ENCODE results near the gene OCIAD2. TPM values are rescaled to one million over a fixed set of nuclear protein-coding genes. Genes with fewer than 3 reads are reported as not detected.
"Not testable (repeated sequence)": the region's sequence is repeated elsewhere in the genome, so short reads cannot be mapped to it uniquely, and the experiment has no call there.

OCIAD2 gene
- polyA plus RNA-seq, 2 donors: 39.8 to 40.2 TPM

DNA sequence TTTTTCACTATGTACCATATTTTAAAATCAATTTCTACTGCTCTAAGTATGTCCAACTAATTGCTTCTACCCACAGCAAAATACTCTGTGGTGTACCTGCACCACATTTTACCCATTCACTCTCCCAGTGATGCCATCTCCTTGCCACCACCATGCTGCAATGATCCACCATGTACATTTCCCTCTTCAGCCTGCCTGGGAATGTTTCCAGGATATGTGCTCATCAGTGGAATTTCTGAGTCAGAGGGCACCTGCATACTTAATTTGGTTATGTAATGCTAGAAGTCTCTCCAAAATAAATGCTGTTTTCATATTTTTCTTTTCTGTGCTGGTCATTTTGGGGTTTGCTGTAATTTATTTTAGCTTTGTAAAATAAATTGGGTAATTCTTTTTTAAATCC, 33.2 kb upstream of the OCIAD2 start:
- Histone ChIP-seq H3K27ac (ENCODE audit: low read depth in 2 of 2, low read length in 1 of 2) (no peak overlapping the region), H3K36me3 (ENCODE audit: control insufficient read depth in 2 of 2, insufficient read depth in 2 of 2, low read length in 1 of 2) (no peaks in the 10 kb centered on the region), H3K9me3 (ENCODE audit: control insufficient read depth in 2 of 2, insufficient read depth in 1 of 2, low read depth in 1 of 2, low read length in 1 of 2) (peaks cover 2 to 4% of the 10 kb centered on the region in 2 donors), H3K27me3 (ENCODE audit: control insufficient read depth in 1 of 2, insufficient read depth in 2 of 2, low read length in 2 of 2) (no peaks in the 10 kb centered on the region), H3K4me1 (ENCODE audit: control insufficient read depth in 2 of 2, insufficient read depth in 2 of 2, low read length in 1 of 2) (peaks cover 0 to 3% of the 10 kb centered on the region in 2 donors), H3K4me3 (ENCODE audit: low read depth in 1 of 2, low read length in 2 of 2) (no peak overlapping the region)

DNA sequence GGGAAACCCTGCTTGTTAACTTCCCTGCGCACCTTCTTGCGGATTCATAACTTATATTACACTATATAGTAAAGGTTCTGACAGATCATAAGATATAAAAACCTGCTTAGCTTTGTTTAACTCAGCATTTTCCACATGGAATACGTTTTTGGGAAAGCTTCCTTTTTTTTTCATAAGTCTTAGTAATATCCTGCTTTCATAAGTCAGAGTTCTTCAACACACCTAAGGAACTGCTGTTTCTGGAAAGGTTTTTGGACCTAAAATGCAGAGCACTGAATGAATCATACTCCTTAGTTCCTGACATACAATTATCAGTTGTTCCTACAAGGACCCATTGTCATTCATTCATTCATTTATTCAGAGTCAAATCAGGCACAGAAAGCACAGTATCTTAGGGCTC, 32.3 kb upstream of the OCIAD2 start:
- no peaks in the 10 kb centered on the region for H3K36me3 ChIP-seq (ENCODE audit: control insufficient read depth in 2 of 2, insufficient read depth in 2 of 2, low read length in 1 of 2)
- peaks cover 2 to 4% of the 10 kb centered on the region in 2 donors for H3K9me3 ChIP-seq (ENCODE audit: control insufficient read depth in 2 of 2, insufficient read depth in 1 of 2, low read depth in 1 of 2, low read length in 1 of 2)
- no peak overlapping the region for H3K4me3 ChIP-seq (ENCODE audit: low read depth in 1 of 2, low read length in 2 of 2)
- H3K27me3 ChIP-seq (ENCODE audit: control insufficient read depth in 1 of 2, insufficient read depth in 2 of 2, low read length in 2 of 2): no peaks in the 10 kb centered on the region
- 80 to 85% methylated on average over 3 of the region's 3 CpGs for whole genome bisulfite sequencing, 2 donors
- no peak overlapping the region for H3K27ac ChIP-seq (ENCODE audit: low read depth in 2 of 2, low read length in 1 of 2)
- H3K4me1 ChIP-seq (ENCODE audit: control insufficient read depth in 2 of 2, insufficient read depth in 2 of 2, low read length in 1 of 2): no peaks in the 10 kb centered on the region

DNA sequence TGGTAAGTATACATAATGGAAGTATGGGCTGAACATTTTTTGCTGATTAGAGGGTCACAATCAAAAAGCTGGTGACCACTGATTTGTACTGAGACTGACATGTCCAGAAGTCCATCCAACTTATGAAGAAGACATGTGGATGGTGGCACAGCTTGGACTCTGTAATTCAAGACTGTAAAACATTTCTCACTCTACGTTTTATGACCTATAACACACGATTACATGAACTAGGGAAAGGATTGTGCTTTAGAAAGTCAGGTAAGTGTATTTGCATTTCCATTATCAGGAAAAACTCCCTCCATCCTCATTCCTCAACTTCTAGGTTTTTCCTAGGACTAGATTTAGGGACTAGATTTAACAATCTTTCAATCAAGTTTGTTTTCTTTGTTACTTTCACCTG, 30.5 kb upstream of the OCIAD2 start:
- H3K4me1 ChIP-seq (ENCODE audit: control insufficient read depth in 2 of 2, insufficient read depth in 2 of 2, low read length in 1 of 2): no peaks in the 10 kb centered on the region
- H3K36me3 ChIP-seq (ENCODE audit: control insufficient read depth in 2 of 2, insufficient read depth in 2 of 2, low read length in 1 of 2): no peaks in the 10 kb centered on the region
- H3K4me3 ChIP-seq (ENCODE audit: low read depth in 1 of 2, low read length in 2 of 2): no peak overlapping the region
- H3K27me3 ChIP-seq (ENCODE audit: control insufficient read depth in 1 of 2, insufficient read depth in 2 of 2, low read length in 2 of 2): no peaks in the 10 kb centered on the region
- no peak overlapping the region for H3K27ac ChIP-seq (ENCODE audit: low read depth in 2 of 2, low read length in 1 of 2)
- H3K9me3 ChIP-seq (ENCODE audit: control insufficient read depth in 2 of 2, insufficient read depth in 1 of 2, low read depth in 1 of 2, low read length in 1 of 2): peaks cover 2 to 4% of the 10 kb centered on the region in 2 donors
- 81 to 84% methylated on average over 2 of the region's 2 CpGs for WGBS, 2 donors

DNA sequence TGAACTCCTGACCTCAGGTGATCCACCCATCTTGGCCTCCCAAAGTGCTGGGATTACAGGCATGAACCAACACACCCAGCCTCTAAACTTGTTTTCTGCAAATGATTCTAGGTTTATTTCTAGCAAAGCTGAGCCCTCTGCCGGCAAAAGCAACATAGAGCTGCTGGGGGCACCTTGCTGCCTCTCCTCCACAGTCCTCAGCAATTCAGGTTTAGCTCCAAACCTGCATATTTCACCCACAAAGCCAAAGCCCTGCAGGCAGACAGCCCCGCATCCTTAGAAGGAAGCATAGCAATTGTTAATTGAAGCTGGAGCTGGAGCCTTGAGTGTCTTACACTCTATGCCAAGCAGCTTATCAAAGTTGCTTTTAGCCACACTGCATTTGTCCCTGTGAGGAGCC, 24.9 kb upstream of the OCIAD2 start:
- H3K4me3 ChIP-seq (ENCODE audit: low read depth in 1 of 2, low read length in 2 of 2): no peak overlapping the region
- no peak overlapping the region for H3K27ac ChIP-seq (ENCODE audit: low read depth in 2 of 2, low read length in 1 of 2)
- H3K4me1 ChIP-seq (ENCODE audit: control insufficient read depth in 2 of 2, insufficient read depth in 2 of 2, low read length in 1 of 2): no peaks in the 10 kb centered on the region
- no peaks in the 10 kb centered on the region for H3K9me3 ChIP-seq (ENCODE audit: control insufficient read depth in 2 of 2, insufficient read depth in 1 of 2, low read depth in 1 of 2, low read length in 1 of 2)
- H3K27me3 ChIP-seq (ENCODE audit: control insufficient read depth in 1 of 2, insufficient read depth in 2 of 2, low read length in 2 of 2): no peaks in the 10 kb centered on the region
- 76 to 87% methylated on average over 2 of the region's 2 CpGs for WGBS, 2 donors
- H3K36me3 ChIP-seq (ENCODE audit: control insufficient read depth in 2 of 2, insufficient read depth in 2 of 2, low read length in 1 of 2): no peaks in the 10 kb centered on the region

DNA sequence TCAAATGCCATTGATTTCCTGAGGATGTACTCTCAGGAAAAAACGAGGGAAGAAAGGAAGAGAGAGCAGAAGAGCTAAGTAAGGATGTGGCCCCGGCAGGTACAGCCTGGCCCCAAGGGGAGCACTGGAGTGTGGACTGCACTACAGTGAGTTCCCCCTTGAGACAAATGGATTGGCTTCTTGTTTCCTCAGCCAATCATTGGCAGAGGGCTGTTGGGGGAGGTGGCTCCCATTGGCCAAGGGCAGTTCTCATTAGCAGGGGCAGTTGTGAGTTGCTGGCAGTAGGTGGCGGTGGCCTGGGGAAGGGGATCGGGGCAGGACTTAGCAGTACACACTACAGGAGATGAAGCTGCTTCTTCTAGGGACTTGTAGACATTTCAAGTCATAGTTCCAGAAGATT, 24.1 kb upstream of the OCIAD2 start:
- Histone ChIP-seq H3K4me1 (ENCODE audit: control insufficient read depth in 2 of 2, insufficient read depth in 2 of 2, low read length in 1 of 2) (no peaks in the 10 kb centered on the region), H3K36me3 (ENCODE audit: control insufficient read depth in 2 of 2, insufficient read depth in 2 of 2, low read length in 1 of 2) (no peaks in the 10 kb centered on the region), H3K4me3 (ENCODE audit: low read depth in 1 of 2, low read length in 2 of 2) (no peak overlapping the region), H3K9me3 (ENCODE audit: control insufficient read depth in 2 of 2, insufficient read depth in 1 of 2, low read depth in 1 of 2, low read length in 1 of 2) (no peaks in the 10 kb centered on the region), H3K27ac (ENCODE audit: low read depth in 2 of 2, low read length in 1 of 2) (no peak overlapping the region), H3K27me3 (ENCODE audit: control insufficient read depth in 1 of 2, insufficient read depth in 2 of 2, low read length in 2 of 2) (no peaks in the 10 kb centered on the region)
- 87% methylated on average over 4 of the region's 4 CpGs for WGBS, 2 donors

DNA sequence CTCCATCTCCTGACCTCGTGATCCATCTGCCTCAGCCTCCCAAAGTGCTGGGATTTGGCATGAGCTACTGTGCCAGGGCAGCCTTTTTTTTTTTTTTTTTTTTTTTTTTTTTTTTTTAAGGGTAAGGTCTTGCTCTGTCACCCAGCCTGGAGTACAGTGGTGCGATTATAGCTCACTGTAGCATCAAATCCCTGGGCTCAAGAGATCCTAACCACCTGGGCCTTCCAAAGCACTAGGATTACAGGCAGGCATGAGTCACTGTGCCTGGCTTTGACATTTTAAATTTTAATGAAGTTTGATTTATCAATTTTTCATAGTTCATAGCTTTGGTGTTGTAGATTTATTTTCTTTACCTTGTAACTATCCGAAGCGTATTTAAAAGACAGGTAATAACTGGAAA, 17.8 kb upstream of the OCIAD2 start:
- H3K27ac ChIP-seq (ENCODE audit: low read depth in 2 of 2, low read length in 1 of 2): no peak overlapping the region
- no peaks in the 10 kb centered on the region for H3K36me3 ChIP-seq (ENCODE audit: control insufficient read depth in 2 of 2, insufficient read depth in 2 of 2, low read length in 1 of 2)
- 60 to 75% methylated on average over 4 of the region's 4 CpGs for WGBS, 2 donors

DNA sequence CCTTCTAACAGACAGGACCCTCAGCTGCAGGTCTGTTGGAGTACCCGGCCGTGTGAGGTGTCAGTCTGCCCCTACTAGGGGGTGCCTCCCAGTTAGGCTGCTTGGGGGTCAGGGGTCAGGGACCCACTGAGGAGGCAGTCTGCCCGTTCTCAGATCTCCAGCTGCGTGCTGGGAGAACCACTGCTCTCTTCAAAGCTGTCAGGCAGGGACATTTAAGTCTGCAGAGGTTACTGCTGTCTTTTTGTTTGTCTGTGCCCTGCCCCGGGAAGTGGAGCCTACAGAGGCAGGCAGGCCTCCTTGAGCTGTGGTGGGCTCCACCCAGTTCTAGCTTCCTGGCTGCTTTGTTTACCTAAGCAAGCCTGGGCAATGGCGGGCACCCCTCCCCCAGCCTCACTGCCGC, 16.5 kb upstream of the OCIAD2 start:
- not testable (repeated sequence) for H3K27ac ChIP-seq (ENCODE audit: low read depth in 2 of 2, low read length in 1 of 2); H3K4me3 ChIP-seq (ENCODE audit: low read depth in 1 of 2, low read length in 2 of 2); H3K27me3 ChIP-seq (ENCODE audit: control insufficient read depth in 1 of 2, insufficient read depth in 2 of 2, low read length in 2 of 2); H3K4me1 ChIP-seq (ENCODE audit: control insufficient read depth in 2 of 2, insufficient read depth in 2 of 2, low read length in 1 of 2); H3K36me3 ChIP-seq (ENCODE audit: control insufficient read depth in 2 of 2, insufficient read depth in 2 of 2, low read length in 1 of 2); H3K9me3 ChIP-seq (ENCODE audit: control insufficient read depth in 2 of 2, insufficient read depth in 1 of 2, low read depth in 1 of 2, low read length in 1 of 2)
- WGBS, 2 donors: 67% methylated on average over 3 to 6 of the region's 7 CpGs

More for the DNA sequence above, 17.8 kb upstream of the OCIAD2 start:
- Histone ChIP-seq H3K4me3 (ENCODE audit: low read depth in 1 of 2, low read length in 2 of 2) (no peak overlapping the region), H3K9me3 (ENCODE audit: control insufficient read depth in 2 of 2, insufficient read depth in 1 of 2, low read depth in 1 of 2, low read length in 1 of 2) (no peaks in the 10 kb centered on the region), H3K4me1 (ENCODE audit: control insufficient read depth in 2 of 2, insufficient read depth in 2 of 2, low read length in 1 of 2) (no peaks in the 10 kb centered on the region), H3K27me3 (ENCODE audit: control insufficient read depth in 1 of 2, insufficient read depth in 2 of 2, low read length in 2 of 2) (no peaks in the 10 kb centered on the region)

DNA sequence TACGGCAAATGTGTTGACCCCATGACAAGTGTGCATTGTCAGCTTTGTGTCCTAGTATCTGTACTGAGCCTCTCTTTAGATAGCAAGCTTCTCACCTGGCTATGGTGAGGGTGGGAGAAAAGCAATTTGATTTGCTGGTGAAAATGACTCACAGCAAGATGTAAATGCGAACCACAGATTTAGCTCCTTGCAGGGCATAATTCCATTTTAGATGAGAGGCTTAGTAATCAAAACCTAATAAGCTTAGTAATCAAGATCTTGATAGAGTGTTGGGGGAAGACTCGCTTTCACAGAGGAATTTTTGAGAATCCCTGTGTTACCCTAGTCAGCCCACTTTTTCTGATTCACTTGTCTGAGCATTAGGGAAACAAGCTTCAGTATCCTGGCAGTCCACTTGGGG, 7.7 kb upstream of the OCIAD2 start:
- peaks cover 0 to 6% of the 10 kb centered on the region in 2 donors for H3K4me1 ChIP-seq (ENCODE audit: control insufficient read depth in 2 of 2, insufficient read depth in 2 of 2, low read length in 1 of 2)
- H3K9me3 ChIP-seq (ENCODE audit: control insufficient read depth in 2 of 2, insufficient read depth in 1 of 2, low read depth in 1 of 2, low read length in 1 of 2): no peaks in the 10 kb centered on the region
- H3K4me3 ChIP-seq (ENCODE audit: low read depth in 1 of 2, low read length in 2 of 2): no peak overlapping the region
- H3K36me3 ChIP-seq (ENCODE audit: control insufficient read depth in 2 of 2, insufficient read depth in 2 of 2, low read length in 1 of 2): no peaks in the 10 kb centered on the region
- 79% methylated on average over 3 of the region's 3 CpGs for WGBS, 2 donors
- H3K27me3 ChIP-seq (ENCODE audit: control insufficient read depth in 1 of 2, insufficient read depth in 2 of 2, low read length in 2 of 2): no peaks in the 10 kb centered on the region
- H3K27ac ChIP-seq (ENCODE audit: low read depth in 2 of 2, low read length in 1 of 2): no peak overlapping the region

DNA sequence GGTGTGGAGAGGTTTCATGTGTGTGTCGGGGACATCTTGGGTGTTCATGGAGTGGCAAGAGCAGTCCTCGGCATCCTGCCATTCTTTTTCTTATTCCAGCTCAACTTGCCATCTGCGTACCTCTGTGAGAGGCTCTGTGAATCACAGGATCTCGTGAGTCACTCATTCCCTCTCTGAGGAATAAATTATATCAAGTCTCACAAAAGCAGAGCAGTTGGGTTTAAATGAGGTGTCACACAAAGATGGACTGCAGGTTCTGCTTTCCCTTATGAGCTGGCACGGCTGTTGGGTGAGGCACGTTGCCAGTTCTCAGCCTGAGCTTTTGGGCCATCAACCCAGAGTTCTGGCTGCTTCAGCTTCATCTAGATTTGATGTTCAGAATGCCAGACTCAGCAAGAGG, 6.8 kb upstream of the OCIAD2 start:
- WGBS, 2 donors: 48 to 62% methylated on average over 6 of the region's 6 CpGs
- Histone ChIP-seq H3K4me3 (ENCODE audit: low read depth in 1 of 2, low read length in 2 of 2) (no peak overlapping the region), H3K4me1 (ENCODE audit: control insufficient read depth in 2 of 2, insufficient read depth in 2 of 2, low read length in 1 of 2) (peaks cover 0 to 6% of the 10 kb centered on the region in 2 donors), H3K9me3 (ENCODE audit: control insufficient read depth in 2 of 2, insufficient read depth in 1 of 2, low read depth in 1 of 2, low read length in 1 of 2) (no peaks in the 10 kb centered on the region), H3K36me3 (ENCODE audit: control insufficient read depth in 2 of 2, insufficient read depth in 2 of 2, low read length in 1 of 2) (no peaks in the 10 kb centered on the region), H3K27ac (ENCODE audit: low read depth in 2 of 2, low read length in 1 of 2) (peak overlapping the region in 1 of 2 donors; percentile 71), H3K27me3 (ENCODE audit: control insufficient read depth in 1 of 2, insufficient read depth in 2 of 2, low read length in 2 of 2) (no peaks in the 10 kb centered on the region)

DNA sequence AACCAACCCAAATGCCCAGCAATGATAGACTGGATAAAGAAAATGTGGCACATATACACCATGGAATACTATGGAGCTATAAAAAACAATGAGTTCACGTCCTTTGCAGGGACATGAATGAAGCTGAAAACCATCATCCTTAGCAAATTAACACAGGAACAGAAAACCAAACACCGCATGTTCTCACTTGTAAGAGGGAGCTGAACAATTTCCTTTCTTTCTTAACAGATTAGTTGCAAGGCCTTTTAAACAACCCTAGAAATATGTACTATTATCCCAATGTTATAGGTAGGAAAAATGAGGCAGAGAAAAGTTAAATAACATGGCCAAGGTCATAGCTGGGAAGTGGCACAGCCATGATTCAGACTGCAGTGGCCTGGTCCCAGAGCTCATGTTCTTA, 5.8 kb upstream of the OCIAD2 start:
- Histone ChIP-seq H3K27ac (ENCODE audit: low read depth in 2 of 2, low read length in 1 of 2) (no peak overlapping the region), H3K9me3 (ENCODE audit: control insufficient read depth in 2 of 2, insufficient read depth in 1 of 2, low read depth in 1 of 2, low read length in 1 of 2) (no peaks in the 10 kb centered on the region), H3K4me1 (ENCODE audit: control insufficient read depth in 2 of 2, insufficient read depth in 2 of 2, low read length in 1 of 2) (peaks cover 0 to 10% of the 10 kb centered on the region in 2 donors), H3K27me3 (ENCODE audit: control insufficient read depth in 1 of 2, insufficient read depth in 2 of 2, low read length in 2 of 2) (no peaks in the 10 kb centered on the region), H3K36me3 (ENCODE audit: control insufficient read depth in 2 of 2, insufficient read depth in 2 of 2, low read length in 1 of 2) (no peaks in the 10 kb centered on the region), H3K4me3 (ENCODE audit: low read depth in 1 of 2, low read length in 2 of 2) (no peak overlapping the region)
- 58 to 78% methylated on average over 2 of the region's 2 CpGs for WGBS, 2 donors

Data from esophagus (tissue), 2 donors.